Endothelial cell of umbilical vein (primary cell): Measurements from ENCODE around the gene PLG. TPM values are rescaled to one million over a fixed set of nuclear protein-coding genes. Genes with fewer than 3 reads are reported as not detected.

ENCODE experiments used
- BruUV-seq: library from RNA; stranded (reverse); fragments of 400-500 nt; replicated peaks from 2 replicates; lab custom pipeline; 2021; lab: Mats Ljungman, UMichigan
- CTCF ChIA-PET: fragments of 300-600, 350-600 bp; sonication (Branson Sonifier 250); formaldehyde crosslinking; loops from one replicate; lab custom pipeline; 2021; ENCODE audit warnings: antibody characterized with exemption, inconsistent platforms; lab: Charles Lee
- POLR2A ChIA-PET: fragments of 300-600, 350-600 bp; sonication (Branson Sonifier 250); formaldehyde crosslinking; loops from one replicate; lab custom pipeline; 2021; ENCODE audit warnings: antibody characterized with exemption, inconsistent platforms; lab: Charles Lee
- DNase-seq: peaks from one replicate; pipeline ENCODE4 v3.0.0-alpha.2; 2011; ENCODE audit warnings: low read depth, low spot score
- FAIRE-seq: peaks from 2 replicates; lab custom pipeline; 2011; peaks lifted over from hg19 to GRCh38; lab: Jason Lieb, UNC
- H2AFZ ChIP-seq: 2 replicates; pipeline ENCODE4 v1.6.0; 2012; ENCODE audit warnings: low read depth, low read length, control low read depth, inconsistent platforms
- H3K27ac ChIP-seq: 2 replicates; pipeline ENCODE4 v1.5.1; 2011; ENCODE audit warnings: low read depth, mild to moderate bottlenecking, control low read depth, low read length, moderate library complexity; ENCODE audit not compliant: insufficient read depth
- H3K27me3 ChIP-seq, 2 experiments: 2 replicates each; pipeline versions ENCODE4 v1.6.0 to v1.6.1; 2011; ENCODE audit warnings: low read length in 2 of 2, mixed read lengths in 1 of 2; ENCODE audit not compliant: control insufficient read depth in 2 of 2, insufficient read depth in 2 of 2
- H3K36me3 ChIP-seq, 2 experiments: 2 replicates in 1 of 2; 3 replicates in 1 of 2; pipeline ENCODE4 v1.5.1; 2011; ENCODE audit warnings: low read length in 2 of 2, mild to moderate bottlenecking in 1 of 2, moderate library complexity in 1 of 2; ENCODE audit not compliant: control insufficient read depth in 2 of 2, insufficient read depth in 2 of 2; ENCODE audit errors: extremely low read depth in 1 of 2
- H3K4me1 ChIP-seq: 3 replicates; pipeline ENCODE4 v1.5.1; 2011; ENCODE audit warnings: mild to moderate bottlenecking, low read length; ENCODE audit not compliant: control insufficient read depth, insufficient read depth; ENCODE audit errors: extremely low read depth
- H3K4me2 ChIP-seq: 2 replicates; pipeline ENCODE4 v1.6.1; 2011; ENCODE audit warnings: low read length, control low read depth, mixed read lengths; ENCODE audit not compliant: insufficient read depth
- H3K4me3 ChIP-seq, 3 experiments: fragments of 200-600 bp in 1 of 3; sonication (generic), shearing (Covaris generic) in 1 of 3; replicated peaks in 1 of 3; 2 replicates each; pipeline ENCODE4 v1.5.1; 2011 to 2016; ENCODE audit warnings: control low read depth in 3 of 3, low read length in 3 of 3, mild to moderate bottlenecking in 2 of 3, inconsistent platforms in 1 of 3, low read depth in 1 of 3, moderate library complexity in 1 of 3; ENCODE audit not compliant: insufficient read depth in 1 of 3
- H3K79me2 ChIP-seq: 2 replicates; pipeline ENCODE4 v1.6.0; 2012; ENCODE audit warnings: low read length, inconsistent platforms; ENCODE audit not compliant: control insufficient read depth, insufficient read depth
- H3K9ac ChIP-seq: replicated peaks from 2 replicates; pipeline ENCODE3; 2011; ENCODE audit warnings: low read length, control low read depth; ENCODE audit not compliant: insufficient read depth; ENCODE audit errors: extremely low read depth
- H3K9me1 ChIP-seq: replicated peaks from 3 replicates; pipeline ENCODE4 v1.6.0; 2011; ENCODE audit warnings: mild to moderate bottlenecking, low read length; ENCODE audit not compliant: control insufficient read depth, insufficient read depth; ENCODE audit errors: extremely low read depth
- H3K9me3 ChIP-seq: replicated peaks from 2 replicates; pipeline ENCODE4 v1.5.1; 2012; ENCODE audit warnings: low read length, inconsistent platforms; ENCODE audit not compliant: control insufficient read depth, insufficient read depth
- H4K20me1 ChIP-seq: replicated peaks from 2 replicates; pipeline ENCODE3; 2011; ENCODE audit warnings: mild to moderate bottlenecking, low read length; ENCODE audit not compliant: control insufficient read depth, insufficient read depth; ENCODE audit errors: extremely low read depth
- EZH2 ChIP-seq: IDR thresholded peaks from 2 replicates; pipeline ENCODE4 v1.6.1; 2012; ENCODE audit warnings: borderline replicate concordance, low read depth, mild to moderate bottlenecking, moderate library complexity, low read length, inconsistent platforms; ENCODE audit not compliant: severe bottlenecking
- FOS ChIP-seq: IDR thresholded peaks from 2 replicates; pipeline ENCODE4 v1.6.1; 2011; ENCODE audit warnings: mild to moderate bottlenecking, low read length, moderate library complexity, borderline replicate concordance; ENCODE audit not compliant: insufficient read depth
- GATA2 ChIP-seq: IDR thresholded peaks from 2 replicates; pipeline ENCODE4 v1.7.0; 2011; ENCODE audit warnings: low read depth, mild to moderate bottlenecking, moderate library complexity, mixed read lengths, low read length; ENCODE audit not compliant: insufficient read length, insufficient read depth
- JUN ChIP-seq: IDR thresholded peaks from 2 replicates; pipeline ENCODE4 v1.6.1; 2011; ENCODE audit warnings: borderline replicate concordance, low read depth; ENCODE audit not compliant: insufficient read length, insufficient read depth
- MYC ChIP-seq: IDR thresholded peaks from one replicate; pipeline ENCODE4 v1.6.1; 2011; ENCODE audit warnings: mild to moderate bottlenecking, low read depth, low read length
- POLR2A ChIP-seq: IDR thresholded peaks from 2 replicates; pipeline ENCODE4 v1.6.1; 2012; ENCODE audit warnings: low read depth, mild to moderate bottlenecking, control low read depth, low read length
- POLR2AphosphoS5 ChIP-seq: IDR thresholded peaks from 2 replicates; pipeline ENCODE4 v1.6.1; 2012; ENCODE audit warnings: low read depth, mild to moderate bottlenecking, control low read depth, low read length, moderate library complexity; ENCODE audit not compliant: insufficient read depth
- dilution Hi-C: fragments of 300-500 bp; cut with MboI; formaldehyde crosslinking; loops from one replicate; pipeline ENCODE4 v1.15.0; 2019; ENCODE audit warnings: low sequenced_read_pairs; ENCODE audit not compliant: extremely low pct_ligation_motif_present
- intact Hi-C: fragments of 100-400 bp; cut with micrococcal nuclease; formaldehyde crosslinking; loops from one replicate; pipeline ENCODE4 v1.10.0; 2022
- polyA plus RNA-seq, 4 experiments: library from polyadenylated mRNA; depleted of rRNA in 3 of 4; stranded (reverse) in 3 of 4; unstranded in 1 of 4; fragments of >200 nt; gene quantifications; 2 replicates each; pipeline versions ENCODE4 v1.2.1 to v1.2.3, GENCODE V29; 2011 to 2012; ENCODE audit warnings: missing spikeins in 1 of 4
- total RNA-seq: library from RNA; stranded (reverse); gene quantifications from 2 replicates; pipeline ENCODE4 v1.2.3, GENCODE V29; 2021
- TF ChIP-seq, protein P1 (sequence below): IDR thresholded peaks from 2 replicates; pipeline ENCODE4 v1.6.1; 2011; ENCODE audit not compliant: insufficient read depth, insufficient read length
- TF ChIP-seq, protein P2 (sequence below), 2 donors: IDR thresholded peaks; 1 replicate in 1 of 2; 2 replicates in 1 of 2; pipeline ENCODE4 v1.5.1; 2011; ENCODE audit warnings: low read length in 2 of 2, mild to moderate bottlenecking in 2 of 2, moderate library complexity in 2 of 2, control low read depth in 1 of 2, inconsistent platforms in 1 of 2, low read depth in 1 of 2; ENCODE audit not compliant: insufficient read depth in 1 of 2; ENCODE audit errors: extremely low read depth in 1 of 2

Gene PLG
- total and polyA plus RNA-seq, 2 donors (not counting 3 experiments of a cell fraction or from before 2014, with no cell fraction given) = not detected

DNA sequence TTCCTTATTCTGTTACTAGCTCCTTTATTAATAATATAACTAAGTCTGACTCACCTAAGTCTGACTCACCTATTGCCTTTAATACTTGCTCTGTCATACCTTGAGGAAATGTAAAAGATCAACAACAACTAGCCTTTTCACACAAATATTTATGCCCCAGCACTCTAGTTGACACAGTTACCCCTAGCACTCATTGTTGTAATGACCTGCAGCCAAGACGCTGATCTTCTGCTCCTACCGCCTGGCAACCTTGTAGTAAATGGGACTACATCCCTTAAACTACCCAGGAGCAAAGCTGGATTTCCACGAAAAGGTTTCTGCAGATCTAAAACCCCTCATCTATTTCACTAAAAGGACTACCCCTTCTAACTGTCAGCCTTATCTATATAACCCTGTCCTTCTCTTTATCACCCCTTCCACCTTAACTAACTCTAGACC lies 90.0 kb downstream of the PLG start:
- no peaks in the 10 kb centered on the region for H3K9me1 ChIP-seq
- intact Hi-C loops (no loop called here), dilution Hi-C loops (no loop called here)
- peaks cover 2% of the 10 kb centered on the region for H3K9me3 ChIP-seq
- H3K4me3 ChIP-seq = no peak overlapping the region
- H2AFZ ChIP-seq = no peak overlapping the region
- H3K27me3 ChIP-seq = no peaks in the 10 kb centered on the region
- CTCF ChIA-PET = no interaction called here
- no peaks in the 10 kb centered on the region for H3K36me3 ChIP-seq
- TF ChIP-seq, protein P1, sequence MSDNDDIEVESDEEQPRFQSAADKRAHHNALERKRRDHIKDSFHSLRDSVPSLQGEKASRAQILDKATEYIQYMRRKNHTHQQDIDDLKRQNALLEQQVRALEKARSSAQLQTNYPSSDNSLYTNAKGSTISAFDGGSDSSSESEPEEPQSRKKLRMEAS = no peak
- TF ChIP-seq GATA2 = no peak
- TF ChIP-seq POLR2AphosphoS5 = no peak
- TF ChIP-seq, protein P2, sequence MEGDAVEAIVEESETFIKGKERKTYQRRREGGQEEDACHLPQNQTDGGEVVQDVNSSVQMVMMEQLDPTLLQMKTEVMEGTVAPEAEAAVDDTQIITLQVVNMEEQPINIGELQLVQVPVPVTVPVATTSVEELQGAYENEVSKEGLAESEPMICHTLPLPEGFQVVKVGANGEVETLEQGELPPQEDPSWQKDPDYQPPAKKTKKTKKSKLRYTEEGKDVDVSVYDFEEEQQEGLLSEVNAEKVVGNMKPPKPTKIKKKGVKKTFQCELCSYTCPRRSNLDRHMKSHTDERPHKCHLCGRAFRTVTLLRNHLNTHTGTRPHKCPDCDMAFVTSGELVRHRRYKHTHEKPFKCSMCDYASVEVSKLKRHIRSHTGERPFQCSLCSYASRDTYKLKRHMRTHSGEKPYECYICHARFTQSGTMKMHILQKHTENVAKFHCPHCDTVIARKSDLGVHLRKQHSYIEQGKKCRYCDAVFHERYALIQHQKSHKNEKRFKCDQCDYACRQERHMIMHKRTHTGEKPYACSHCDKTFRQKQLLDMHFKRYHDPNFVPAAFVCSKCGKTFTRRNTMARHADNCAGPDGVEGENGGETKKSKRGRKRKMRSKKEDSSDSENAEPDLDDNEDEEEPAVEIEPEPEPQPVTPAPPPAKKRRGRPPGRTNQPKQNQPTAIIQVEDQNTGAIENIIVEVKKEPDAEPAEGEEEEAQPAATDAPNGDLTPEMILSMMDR (IDR thresholded peaks at IDR 0.05; ENCODE audit: extremely low read depth in 1 of 2, insufficient read depth in 1 of 2, low read depth in 1 of 2, low read length in 2 of 2) = no peak
- no peak for TF ChIP-seq FOS
- no peak for TF ChIP-seq EZH2
- TF ChIP-seq POLR2A = no peak
- TF ChIP-seq JUN = no peak
- TF ChIP-seq MYC = no peak
- H3K27ac ChIP-seq = no peak overlapping the region
- DNase-seq (no peak), FAIRE-seq (no peak)
- no peak overlapping the region for H3K9ac ChIP-seq
- H4K20me1 ChIP-seq = no peaks in the 10 kb centered on the region
- no peaks in the 10 kb centered on the region for H3K4me1 ChIP-seq
- no peaks in the 10 kb centered on the region for H3K79me2 ChIP-seq
- no TSS peak for BruUV-seq
- POLR2A ChIA-PET = no interaction called here
- H3K4me2 ChIP-seq = no peak overlapping the region
